GM06990 (cell line): Measurements from ENCODE around the gene DDI1.

Source experiments
- DNase-seq: peaks from one replicate; pipeline ENCODE4 v3.0.0-alpha.2; 2011; ENCODE audit not compliant: insufficient read length; ENCODE audit errors: extremely low read depth
- H3K27me3 ChIP-seq: replicated peaks from 2 replicates; pipeline ENCODE4 v1.6.0; 2011; ENCODE audit warnings: low read length; ENCODE audit not compliant: control insufficient read depth, insufficient read depth
- H3K36me3 ChIP-seq: 2 replicates; pipeline ENCODE4 v1.5.1; 2011; ENCODE audit warnings: low read length; ENCODE audit not compliant: control insufficient read depth, insufficient read depth
- H3K4me3 ChIP-seq: replicated peaks from 2 replicates; pipeline ENCODE4 v1.5.1; 2011; ENCODE audit warnings: low read depth, mild to moderate bottlenecking, control low read depth, low read length
- CTCF ChIP-seq: IDR thresholded peaks from 2 replicates; pipeline ENCODE4 v1.5.1; 2011; ENCODE audit warnings: low read length, control low read depth, mild to moderate bottlenecking, inconsistent platforms; ENCODE audit not compliant: insufficient read depth, poor library complexity, severe bottlenecking

The DDI1 gene

GRCh38 chr11:104001561-104002056, 34.8 kb upstream of the DDI1 start:
- DNase-seq = no peak
- Histone ChIP-seq H3K36me3 (no peaks in the 10 kb centered on the region), H3K27me3 (no peaks in the 10 kb centered on the region), H3K4me3 (no peak overlapping the region)
- no peak for TF ChIP-seq CTCF

GRCh38 chr11:104003491-104003890, 32.9 kb upstream of the DDI1 start:
- no peak for TF ChIP-seq CTCF
- DNase-seq = no peak
- Histone ChIP-seq H3K36me3 (no peaks in the 10 kb centered on the region), H3K4me3 (no peak overlapping the region), H3K27me3 (no peaks in the 10 kb centered on the region)

- H3K36me3 ChIP-seq = no peaks in the 10 kb centered on the region
- DNase-seq = no peak
- H3K4me3 ChIP-seq = no peak overlapping the region
- TF ChIP-seq CTCF = no peak
- no peaks in the 10 kb centered on the region for H3K27me3 ChIP-seq
Observed at GRCh38 chr11:104005234-104005855, 31.1 kb upstream of the DDI1 start.

- Histone ChIP-seq H3K27me3 (no peaks in the 10 kb centered on the region), H3K4me3 (no peak overlapping the region), H3K36me3 (no peaks in the 10 kb centered on the region)
- TF ChIP-seq CTCF = no peak
- DNase-seq = no peak
Observed at GRCh38 chr11:104009744-104010143, 26.7 kb upstream of the DDI1 start.

GRCh38 chr11:104011044-104011443, 25.4 kb upstream of the DDI1 start:
- Histone ChIP-seq H3K4me3 (no peak overlapping the region), H3K36me3 (no peaks in the 10 kb centered on the region), H3K27me3 (no peaks in the 10 kb centered on the region)

More at GRCh38 chr11:104011044-104011443, 25.4 kb upstream of the DDI1 start:
- DNase-seq = no peak
- TF ChIP-seq CTCF = no peak
